HCEC 1CT (cell line): ENCODE measurements around the gene MALRD1.

Experiments used
- DNase-seq: peaks from one replicate; pipeline ENCODE4 v3.0.0-alpha.2; 2017

Gene MALRD1

DNA sequence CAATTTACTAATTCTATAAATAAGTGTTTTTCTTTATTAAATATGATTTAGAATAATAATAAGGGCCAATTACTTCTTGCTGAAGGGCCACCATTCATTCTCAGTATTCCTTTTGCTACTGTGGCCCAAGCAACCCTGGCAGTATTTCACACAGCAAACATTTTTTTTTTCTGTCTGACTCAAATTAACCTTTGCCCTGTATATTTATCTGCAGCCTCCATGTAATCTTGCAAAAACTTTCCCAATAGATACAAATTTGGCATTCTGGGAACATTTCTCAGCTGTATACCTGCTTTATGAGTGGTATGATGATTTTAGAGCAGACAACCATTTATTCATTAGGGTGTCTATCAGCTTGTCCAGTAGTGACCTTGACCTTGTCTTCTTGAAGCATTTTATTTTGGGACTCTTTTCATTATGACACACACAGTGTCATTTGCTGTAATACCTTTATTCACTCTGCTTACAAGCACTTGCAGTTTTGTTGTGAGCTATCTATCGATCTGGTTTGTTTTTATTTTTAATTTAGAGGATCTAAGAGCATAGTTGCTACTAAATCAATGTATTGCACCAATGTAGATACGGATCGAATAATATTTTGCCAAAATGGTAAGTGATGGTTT lies 607.9 kb downstream of the MALRD1 start:
- DNase-seq: peak; percentile 39

DNA sequence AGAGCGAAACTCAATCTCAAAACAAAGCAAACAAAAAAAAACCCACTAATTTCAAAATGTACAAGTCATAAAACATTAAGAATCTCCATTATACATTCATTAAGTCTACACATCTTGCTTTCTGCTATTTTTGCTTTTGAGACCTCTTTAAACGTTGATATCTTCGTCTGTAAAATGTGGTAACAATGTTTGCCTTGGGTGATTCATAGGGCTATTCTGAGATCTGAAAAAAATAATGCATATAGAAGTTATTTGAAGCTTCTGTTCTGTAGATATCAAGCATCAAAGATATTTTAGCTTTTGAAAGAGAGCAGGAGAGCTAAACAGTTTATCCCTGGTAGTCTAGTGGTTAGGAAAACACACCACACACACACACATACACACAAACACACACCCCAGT lies 609.5 kb downstream of the MALRD1 start:
- no peak for DNase-seq

DNA sequence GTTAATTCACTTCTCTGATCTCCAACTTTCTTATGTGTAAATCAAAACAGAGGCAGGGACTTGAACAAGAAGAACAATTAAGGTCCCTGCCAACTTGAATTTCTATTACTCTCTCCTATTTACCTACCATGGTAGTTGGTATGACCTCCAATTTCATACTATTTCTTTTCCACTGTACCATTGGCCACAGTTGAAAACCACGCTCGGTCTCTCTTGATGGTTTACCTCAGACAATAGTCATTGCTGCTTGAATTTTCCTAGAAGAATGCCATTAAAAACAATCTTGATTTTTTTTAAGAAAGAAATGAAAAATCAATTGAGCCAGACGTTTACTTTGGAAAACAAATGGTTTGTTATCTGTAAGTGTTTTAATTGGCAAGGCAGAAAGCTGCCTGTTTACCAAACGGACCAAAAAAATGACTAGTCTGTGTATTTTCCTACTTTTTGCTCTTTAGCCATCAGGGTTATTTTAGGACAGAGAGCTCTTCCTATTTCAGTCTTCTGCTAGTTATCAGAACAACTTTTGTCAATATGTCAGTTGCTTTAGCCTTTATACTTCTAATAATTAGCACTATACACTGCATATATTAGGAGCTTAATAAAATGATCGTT lies 610.1 kb downstream of the MALRD1 start:
- DNase-seq: no peak

DNA sequence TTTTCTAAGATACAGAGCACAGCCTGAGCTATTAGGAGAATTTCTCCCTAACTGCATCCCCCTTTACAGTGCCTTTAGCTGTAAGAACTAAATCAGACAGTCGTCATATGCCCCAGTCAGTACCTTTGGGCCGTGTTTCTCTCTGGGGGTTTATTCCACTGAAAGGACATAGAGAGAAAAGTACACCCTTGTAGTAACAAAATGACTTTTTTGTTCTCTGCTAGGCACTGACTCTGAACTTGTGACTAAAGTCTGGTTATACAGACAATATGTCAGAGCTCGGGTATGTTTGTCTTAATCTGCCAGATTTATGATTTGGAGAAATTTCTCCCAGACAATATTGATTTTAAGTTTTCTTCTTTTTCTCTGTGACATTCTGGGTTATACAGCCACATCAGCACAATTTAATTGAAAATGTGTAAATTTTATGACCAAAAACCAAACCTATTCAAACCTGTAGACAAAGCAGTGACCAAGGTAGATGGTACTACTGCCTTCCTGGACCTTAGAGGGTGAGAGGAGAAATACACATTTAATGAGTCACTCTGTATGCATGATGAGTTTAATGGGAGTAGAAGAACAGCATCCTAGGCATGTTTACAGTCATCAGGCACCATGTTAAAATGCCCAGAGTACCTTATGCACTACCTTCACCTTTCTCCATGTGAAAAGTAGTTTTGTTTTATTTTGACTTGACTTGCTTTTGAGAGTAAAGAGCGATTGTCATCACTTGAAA lies 611.5 kb downstream of the MALRD1 start:
- DNase-seq: peak; percentile 29

DNA sequence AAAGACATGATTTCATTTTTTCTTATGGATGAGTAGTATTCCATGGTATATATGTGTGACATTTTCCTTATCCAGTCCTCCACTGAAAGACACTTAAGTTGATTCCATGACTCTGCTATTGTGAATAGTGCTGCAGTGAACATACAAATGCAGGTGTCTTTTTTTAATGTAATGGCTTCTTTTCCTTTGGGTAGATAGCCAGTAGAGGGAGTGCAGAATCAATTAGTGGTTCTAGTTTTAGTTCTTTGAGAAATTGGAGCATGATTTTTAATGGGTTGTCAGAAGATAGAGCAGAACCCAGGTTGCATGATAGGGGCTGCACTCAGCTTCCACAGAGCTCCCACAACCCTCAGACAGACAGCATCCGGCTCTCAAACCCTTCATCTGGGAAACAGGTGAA lies 614.7 kb downstream of the MALRD1 start:
- DNase-seq: no peak

DNA sequence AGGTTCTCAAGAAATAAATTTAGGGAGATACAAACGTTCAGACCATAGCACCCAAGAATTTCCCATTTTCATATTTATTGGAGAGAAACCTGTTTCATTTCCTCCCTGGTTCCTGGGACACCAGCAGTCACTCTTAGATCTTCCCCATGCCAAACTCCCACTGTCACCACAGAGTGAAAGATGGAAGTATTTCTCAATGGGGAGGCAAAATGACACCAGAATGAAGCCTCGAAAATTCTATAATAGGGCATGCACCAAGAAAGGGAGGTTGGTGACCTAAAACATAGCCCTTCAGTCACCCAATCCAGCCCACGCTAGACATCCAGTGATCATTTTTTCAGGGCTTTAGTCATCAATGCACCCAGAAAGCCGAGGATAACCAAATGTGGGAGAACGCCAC lies 619.5 kb downstream of the MALRD1 start:
- DNase-seq: no peak

DNA sequence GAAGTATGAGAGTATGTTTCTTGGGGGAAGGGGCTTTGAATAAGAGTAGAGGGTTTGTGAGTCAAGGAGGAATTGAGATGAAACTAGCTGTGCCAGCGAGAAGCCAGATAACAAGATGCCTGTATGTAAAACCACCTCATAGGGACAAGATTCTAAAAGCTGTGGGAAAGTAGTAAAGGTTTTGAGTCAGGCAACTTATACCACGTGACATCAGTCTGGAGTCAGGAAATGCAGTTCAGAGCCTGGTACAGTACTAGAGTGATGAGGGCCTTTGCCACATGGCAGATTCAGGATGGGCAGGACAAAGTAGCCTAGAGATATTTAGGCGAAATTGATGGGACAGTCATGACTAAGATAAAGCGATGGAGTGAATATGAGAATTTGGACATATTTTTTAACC lies 627.5 kb downstream of the MALRD1 start:
- DNase-seq: no peak

DNA sequence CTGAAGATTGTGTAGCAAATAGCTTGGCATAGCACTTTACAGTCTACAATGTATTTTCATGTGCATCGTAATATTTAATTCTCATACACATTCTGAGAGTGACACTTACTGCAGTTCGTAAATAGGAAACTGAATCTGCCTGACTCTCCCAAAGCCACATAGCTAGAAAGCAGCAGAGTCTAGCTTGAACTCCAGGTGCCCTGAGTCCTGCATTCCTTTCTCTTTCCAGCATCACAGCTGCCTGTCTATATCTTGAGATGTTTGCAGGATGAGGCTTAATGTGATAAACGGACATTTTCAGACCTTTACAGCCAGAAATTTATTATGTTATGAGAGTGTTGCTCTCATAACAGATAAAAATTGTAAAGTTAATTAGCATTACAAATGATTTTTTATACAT lies 634.8 kb downstream of the MALRD1 start:
- DNase-seq: no peak

DNA sequence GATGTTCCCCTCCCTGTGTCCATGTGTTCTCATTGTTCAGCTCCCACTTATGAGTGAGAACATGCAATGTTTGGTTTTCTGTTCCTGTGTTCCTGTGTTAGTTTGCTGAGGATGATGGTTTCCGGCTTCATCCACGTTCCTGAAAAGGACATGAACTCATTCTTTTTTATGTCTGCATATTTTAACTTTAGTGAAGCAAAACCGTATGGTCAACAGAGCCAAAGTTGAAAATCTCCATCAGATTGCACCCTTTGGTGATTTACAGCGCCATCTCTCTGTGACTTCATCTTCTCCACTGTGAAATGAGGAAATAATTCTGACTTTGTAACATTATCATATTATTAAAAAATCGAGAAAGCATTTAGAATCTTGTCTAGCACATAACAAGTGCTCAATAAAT lies 635.4 kb downstream of the MALRD1 start:
- no peak for DNase-seq

DNA sequence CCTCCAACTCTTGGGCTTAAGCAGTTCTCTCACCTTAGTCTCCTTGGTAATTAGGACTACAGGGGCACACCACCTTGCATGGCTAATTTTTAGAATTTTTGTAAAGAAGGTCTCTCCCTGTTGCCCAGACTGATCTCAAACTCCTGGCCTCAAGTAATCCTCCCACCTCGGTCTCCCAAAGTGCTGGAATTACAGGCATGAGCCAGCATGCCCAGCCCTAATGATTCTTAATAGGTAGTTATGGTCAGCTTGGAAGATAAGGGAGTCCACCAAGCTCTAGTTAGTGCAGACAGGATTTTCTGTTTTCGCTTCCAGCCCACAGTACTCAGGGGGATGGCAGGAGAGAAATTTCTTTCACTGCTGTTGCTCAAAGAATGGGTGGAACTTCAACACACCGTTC lies 639.7 kb downstream of the MALRD1 start:
- no peak for DNase-seq

DNA sequence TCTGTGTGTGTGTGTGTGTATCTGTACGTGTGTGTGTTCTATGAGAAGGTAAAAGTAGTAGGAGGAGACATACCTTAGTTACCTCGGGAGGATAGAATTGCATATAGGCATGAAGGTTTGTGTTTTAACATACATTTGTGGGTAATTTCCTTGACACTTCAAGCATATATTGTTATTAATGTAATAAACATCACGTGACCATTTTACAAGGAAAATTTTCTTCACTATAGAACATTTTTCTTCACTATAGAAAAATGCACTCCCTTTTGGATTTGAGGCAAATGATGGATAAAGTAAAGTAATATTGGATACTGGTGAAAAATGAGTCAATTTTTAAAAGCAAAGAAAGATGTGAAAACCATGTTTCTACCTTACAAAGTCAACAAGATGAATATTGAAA lies 640.6 kb downstream of the MALRD1 start:
- DNase-seq: no peak

DNA sequence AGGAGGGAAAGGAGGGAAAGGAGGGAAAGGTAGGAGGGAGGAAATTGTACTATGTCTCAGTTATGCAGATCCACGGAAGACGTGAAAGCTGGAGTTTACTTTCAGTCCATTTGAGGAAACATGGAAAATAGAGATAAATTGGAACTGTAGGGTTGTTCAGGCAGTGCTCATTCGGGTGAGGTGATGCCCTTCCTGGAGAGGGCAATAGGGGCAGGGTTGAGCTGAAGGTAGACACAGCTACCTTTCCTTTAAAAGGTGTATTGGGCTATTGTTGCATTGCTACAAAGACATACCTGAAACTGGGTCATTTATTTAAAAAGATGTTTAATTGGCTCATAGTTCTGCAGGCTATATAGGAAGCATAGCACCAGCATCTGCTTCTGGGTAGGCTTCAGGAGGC lies 650.7 kb downstream of the MALRD1 start:
- DNase-seq: no peak

DNA sequence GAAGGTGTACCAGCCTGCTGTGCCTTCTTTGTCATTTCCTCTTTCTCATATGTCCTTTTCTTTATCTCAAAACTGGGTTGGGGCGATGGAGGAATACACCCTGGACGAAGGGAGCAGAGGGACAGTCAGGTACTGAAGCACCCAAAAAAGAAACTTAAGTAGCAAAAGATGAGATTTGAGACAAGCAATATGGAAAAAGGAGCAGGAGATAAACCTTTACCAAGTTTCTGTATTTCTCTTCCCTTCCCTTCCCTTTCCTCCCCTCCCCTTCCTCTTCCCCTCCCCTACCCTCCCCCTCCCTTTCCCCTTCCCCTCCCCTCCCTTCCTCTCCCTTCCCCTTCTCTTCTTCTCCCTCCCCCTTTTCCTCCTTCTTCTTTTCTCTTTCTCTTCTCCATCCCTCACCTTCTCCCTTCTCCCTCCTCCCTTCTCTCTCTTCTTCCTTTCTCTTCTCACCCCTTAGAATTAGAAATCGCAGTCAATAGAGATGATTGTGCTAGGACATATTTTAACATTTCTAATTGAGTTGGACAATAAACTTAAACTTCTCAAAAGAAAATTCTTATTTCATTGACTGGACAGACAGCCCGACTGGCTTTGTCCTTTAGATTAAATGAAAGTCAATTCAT lies 652.9 kb downstream of the MALRD1 start:
- DNase-seq: no peak

DNA sequence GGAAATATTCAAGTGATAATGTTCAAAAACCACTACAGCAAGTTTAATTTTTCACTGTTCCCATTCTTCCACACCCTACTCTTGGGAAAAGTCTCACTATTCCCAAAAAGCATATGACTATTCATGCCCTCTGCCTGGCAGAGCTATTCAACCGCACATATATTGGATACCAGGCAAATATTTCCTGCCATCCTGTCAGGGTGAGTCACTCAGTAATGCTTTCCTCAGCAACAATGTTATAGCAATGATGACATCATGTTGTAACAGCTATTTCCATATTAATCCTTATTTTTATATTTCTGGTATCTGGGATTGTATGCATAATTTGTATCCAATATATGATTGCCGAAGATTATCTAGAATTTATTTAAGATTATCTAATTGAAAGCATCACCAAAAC lies 653.6 kb downstream of the MALRD1 start:
- DNase-seq: peak; percentile 40

DNA sequence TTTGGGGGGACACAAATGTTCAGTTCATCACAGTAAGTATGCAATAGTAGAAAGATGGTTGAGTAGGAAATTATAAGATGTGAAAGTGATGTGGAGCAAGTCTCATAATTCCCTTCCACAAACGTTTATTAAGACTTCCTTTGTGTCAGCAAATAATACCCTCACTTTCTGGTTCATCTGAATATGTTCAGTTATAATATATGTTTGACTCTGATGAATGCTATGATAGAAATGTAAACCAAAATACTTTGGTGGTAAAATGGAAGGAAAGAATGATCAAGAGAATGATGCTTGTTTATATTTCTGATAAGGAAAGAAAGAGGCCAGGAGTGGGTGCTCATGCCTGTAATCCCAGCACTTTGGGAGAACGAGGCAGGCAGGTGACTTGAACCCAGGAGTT lies 655.9 kb downstream of the MALRD1 start:
- no peak for DNase-seq

DNA sequence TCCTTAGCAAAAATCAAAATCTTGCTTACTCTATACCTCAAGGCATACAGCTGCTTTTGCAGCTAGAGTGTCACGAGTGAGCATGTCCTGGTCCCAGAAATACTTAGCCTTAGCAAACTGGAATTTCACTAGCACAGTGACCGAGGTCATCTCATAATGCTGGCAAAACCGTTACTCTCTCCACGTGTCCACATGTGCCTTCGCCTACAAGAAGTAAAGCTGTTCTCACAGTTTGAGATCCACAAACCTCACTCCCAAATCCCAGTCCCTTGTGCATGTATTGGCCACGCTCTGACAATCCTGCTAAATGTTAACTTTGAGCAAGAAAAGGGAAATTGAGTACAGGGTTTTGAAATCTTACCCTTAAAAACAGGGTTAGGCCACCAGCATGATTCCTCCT lies 656.6 kb downstream of the MALRD1 start:
- DNase-seq: no peak

DNA sequence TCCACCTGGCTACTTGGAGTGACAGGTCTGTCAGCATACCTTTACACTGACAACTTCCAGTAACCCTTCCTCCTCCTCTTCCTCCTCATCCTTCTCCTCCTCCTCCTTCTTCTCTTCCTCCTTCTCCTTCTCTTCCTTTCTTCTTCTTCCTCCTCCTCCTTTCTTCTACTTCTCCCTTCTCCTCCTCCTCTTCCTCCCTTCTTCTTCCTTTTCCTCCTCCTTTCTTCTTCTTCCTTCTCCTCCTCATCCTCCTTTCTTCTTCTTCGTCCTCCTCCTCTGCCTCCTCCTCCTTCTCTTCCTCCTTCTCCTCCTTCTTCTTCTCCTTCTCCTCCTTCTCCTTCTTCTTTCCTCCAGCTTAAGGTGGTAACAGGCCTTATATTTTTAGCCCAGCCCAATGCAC lies 658.3 kb downstream of the MALRD1 start:
- DNase-seq: no peak

DNA sequence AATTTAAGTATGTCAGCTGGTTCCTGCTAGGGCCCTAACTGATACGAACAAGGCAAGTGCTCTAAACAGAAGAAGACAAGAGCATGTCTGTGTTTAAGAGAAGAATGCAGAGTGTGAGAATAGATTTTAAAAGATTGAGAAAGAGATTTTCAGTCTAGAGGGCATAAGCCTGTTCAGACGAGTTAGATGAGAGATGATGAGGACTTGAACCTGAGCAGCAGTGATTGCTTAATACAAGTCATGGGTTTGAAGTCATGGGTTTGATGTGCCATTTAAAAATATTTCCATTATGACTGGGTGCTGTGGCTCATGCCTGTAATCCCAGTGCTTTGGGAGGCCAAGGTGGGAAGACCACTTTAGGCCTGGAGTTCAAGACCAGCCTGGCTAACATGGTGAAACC lies 658.8 kb downstream of the MALRD1 start:
- DNase-seq: no peak

DNA sequence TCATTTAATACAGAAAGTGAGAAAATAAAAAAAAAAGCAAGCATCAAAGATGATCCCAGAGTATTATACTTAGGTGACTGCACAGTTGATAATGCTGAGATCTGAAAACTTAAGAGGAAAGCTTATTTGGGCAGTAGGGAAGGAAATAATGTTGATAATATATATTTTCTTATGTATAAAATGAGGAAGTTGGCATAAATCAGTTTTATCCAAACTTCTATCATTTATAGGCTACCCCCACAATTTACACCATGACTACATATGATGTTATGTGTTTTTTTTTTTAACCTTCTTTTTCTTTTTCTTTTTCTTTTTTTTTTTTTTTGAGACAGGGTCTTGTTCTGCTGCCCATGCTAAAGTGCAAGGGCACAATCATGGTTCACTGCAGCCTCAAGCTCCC lies 659.4 kb downstream of the MALRD1 start:
- no peak for DNase-seq

DNA sequence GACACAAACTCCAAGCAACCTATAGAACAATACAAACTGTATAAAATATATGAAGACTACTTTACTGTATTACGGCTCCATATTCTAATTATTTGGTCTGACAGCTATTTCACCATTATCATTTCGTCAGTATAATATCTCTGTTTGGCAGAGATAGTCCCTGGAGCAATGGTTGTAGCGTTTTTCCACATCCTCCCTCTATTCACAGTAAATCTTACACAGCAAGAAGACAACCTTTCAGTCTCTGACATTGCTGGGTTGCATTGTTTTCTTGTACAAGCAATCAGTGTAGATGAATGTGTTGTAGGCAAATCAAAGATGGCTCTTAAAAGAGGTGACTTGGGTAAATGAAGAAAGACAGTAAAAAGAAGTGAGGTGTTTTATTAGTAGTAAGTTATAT lies 662.0 kb downstream of the MALRD1 start:
- no peak for DNase-seq

DNA sequence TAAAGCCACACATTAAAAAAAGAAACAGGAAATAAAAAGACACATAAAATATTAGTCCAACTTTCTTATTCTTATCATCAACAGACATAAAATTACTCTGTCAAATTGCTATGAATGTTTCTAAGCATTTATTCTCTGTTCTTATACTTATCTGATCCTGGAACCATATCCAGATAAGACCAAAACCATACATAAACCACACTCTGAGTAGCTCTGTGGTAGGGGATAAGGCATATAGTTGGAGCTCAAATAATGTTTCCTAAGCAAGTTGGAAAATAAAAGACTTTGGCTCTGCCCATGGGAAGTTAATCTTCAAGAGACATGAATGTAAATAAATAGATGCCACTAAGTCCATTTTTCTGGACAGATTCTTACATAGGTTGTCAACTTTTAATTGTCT lies 664.6 kb downstream of the MALRD1 start:
- DNase-seq: no peak

DNA sequence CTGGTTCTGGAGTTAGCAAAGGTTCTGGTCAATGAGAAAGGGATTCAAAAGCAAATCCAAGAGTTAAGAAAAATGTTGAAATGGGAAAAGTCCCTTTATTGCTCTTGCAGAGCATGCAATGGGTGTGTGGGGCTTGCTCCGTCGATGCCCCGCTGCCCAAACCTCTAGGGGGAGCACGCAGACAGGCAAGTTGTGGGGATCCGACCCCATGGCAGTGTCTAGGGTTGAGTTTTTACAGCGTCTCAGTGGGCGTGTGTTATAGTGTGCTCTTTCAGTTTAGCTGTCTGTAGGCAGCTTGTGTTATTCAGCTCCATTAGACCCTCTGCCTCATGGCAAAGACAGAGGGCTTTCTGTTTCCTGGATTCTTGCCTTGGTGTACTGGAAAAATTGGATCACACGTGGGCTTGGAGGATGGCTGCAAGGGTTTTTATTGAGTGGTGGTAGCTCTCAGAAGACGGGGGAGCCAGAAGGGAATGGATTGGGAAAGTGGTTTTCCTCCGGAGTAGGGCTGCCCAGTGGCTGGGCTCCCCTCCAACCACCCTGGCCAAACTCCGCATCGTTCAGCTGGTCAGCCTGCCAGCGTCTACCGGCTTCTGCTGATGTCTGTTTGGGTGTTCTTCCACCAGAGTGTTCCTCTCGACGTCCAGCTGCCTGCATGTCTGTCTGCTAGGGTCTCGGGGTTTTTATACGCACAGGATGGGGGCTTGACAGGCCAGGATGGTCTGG lies 665.4 kb downstream of the MALRD1 start:
- no peak for DNase-seq

DNA sequence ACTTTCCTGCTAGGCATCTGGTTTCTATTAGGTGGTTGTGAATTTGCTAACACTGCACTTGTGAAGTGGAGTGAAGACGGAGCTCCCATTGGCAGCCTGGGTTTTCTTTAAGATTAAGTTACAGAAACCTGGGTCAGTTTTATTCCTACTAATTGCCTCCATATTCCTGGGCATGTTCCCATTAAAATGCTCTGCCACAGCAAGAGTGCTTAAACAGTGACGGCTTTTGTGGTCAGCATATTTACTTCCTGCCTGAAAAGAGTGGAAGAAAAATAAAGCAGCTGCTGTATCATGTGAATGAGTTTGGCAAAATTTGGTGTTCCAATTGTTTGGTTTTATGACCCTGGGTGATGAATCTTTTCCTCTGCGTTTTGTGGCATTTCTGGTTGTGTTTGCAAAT lies 670.7 kb downstream of the MALRD1 start:
- DNase-seq: peak; percentile 28
